HepG2 (cell line): ENCODE data around the gene FAM120B.

ENCODE experiments used
- CEBPB ChIP-seq: IDR thresholded peaks from 2 replicates; pipeline ENCODE4 v1.6.1; 2011; ENCODE audit warnings: low read depth, low read length, improper control_type of control experiment, borderline replicate concordance
- GLI4 ChIP-seq: sonication (generic); formaldehyde crosslinking; IDR thresholded peaks from 2 replicates; pipeline ENCODE4 v1.5.1; 2020; ENCODE audit warnings: missing genetic modification reagents, mild to moderate bottlenecking, moderate library complexity, borderline replicate concordance
- JUN ChIP-seq: sonication (generic); formaldehyde crosslinking; IDR thresholded peaks from 2 replicates; pipeline ENCODE4 v1.4.0; 2020; ENCODE audit warnings: mild to moderate bottlenecking, missing genetic modification reagents
- NR1H2 ChIP-seq: sonication (generic); formaldehyde crosslinking; IDR thresholded peaks from 2 replicates; pipeline ENCODE4 v1.8.1; 2022; ENCODE audit warnings: low read depth, missing genetic modification reagents, borderline replicate concordance
- POLR2AphosphoS5 ChIP-seq: IDR thresholded peaks from 2 replicates; pipeline ENCODE4 v1.6.1; 2012; ENCODE audit warnings: low read depth, low read length
- YY1 ChIP-seq: IDR thresholded peaks from 2 replicates; pipeline ENCODE4 v1.6.1; 2011; ENCODE audit warnings: low read length, low read depth, moderate library complexity, mild to moderate bottlenecking; ENCODE audit not compliant: insufficient read depth, insufficient replicate concordance
- ZNF780A ChIP-seq: sonication (generic); formaldehyde crosslinking; IDR thresholded peaks from 2 replicates; pipeline ENCODE4 v1.8.0; 2022; ENCODE audit warnings: mild to moderate bottlenecking, missing genetic modification reagents, moderate library complexity
- TF ChIP-seq, protein P1 (sequence below): sonication (generic); formaldehyde crosslinking; IDR thresholded peaks from 2 replicates; pipeline ENCODE4 v1.5.0; 2020; ENCODE audit warnings: missing genetic modification reagents
- TF ChIP-seq, protein P2 (sequence below): sonication (generic); formaldehyde crosslinking; IDR thresholded peaks from 2 replicates; pipeline ENCODE4 v1.4.0; 2020; ENCODE audit warnings: low read depth, mild to moderate bottlenecking, missing genetic modification reagents

GRCh38 chr6:170447561-170447930, 141.0 kb downstream of the FAM120B start:
- no peak for TF ChIP-seq POLR2AphosphoS5
- TF ChIP-seq, protein P1, sequence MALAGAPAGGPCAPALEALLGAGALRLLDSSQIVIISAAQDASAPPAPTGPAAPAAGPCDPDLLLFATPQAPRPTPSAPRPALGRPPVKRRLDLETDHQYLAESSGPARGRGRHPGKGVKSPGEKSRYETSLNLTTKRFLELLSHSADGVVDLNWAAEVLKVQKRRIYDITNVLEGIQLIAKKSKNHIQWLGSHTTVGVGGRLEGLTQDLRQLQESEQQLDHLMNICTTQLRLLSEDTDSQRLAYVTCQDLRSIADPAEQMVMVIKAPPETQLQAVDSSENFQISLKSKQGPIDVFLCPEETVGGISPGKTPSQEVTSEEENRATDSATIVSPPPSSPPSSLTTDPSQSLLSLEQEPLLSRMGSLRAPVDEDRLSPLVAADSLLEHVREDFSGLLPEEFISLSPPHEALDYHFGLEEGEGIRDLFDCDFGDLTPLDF (CRISPR knock-in tag) = no peak
- no peak for TF ChIP-seq JUN (CRISPR knock-in tag)
- no peak for TF ChIP-seq ZNF780A
- TF ChIP-seq, protein P2, sequence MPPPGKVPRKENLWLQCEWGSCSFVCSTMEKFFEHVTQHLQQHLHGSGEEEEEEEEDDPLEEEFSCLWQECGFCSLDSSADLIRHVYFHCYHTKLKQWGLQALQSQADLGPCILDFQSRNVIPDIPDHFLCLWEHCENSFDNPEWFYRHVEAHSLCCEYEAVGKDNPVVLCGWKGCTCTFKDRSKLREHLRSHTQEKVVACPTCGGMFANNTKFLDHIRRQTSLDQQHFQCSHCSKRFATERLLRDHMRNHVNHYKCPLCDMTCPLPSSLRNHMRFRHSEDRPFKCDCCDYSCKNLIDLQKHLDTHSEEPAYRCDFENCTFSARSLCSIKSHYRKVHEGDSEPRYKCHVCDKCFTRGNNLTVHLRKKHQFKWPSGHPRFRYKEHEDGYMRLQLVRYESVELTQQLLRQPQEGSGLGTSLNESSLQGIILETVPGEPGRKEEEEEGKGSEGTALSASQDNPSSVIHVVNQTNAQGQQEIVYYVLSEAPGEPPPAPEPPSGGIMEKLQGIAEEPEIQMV (CRISPR knock-in tag) = no peak
- TF ChIP-seq YY1 = no peak
- TF ChIP-seq NR1H2 = no peak
- TF ChIP-seq GLI4 (CRISPR knock-in tag) = no peak
- TF ChIP-seq CEBPB = no peak
